Epithelial cell of prostate (primary cell): ENCODE data around the gene ZNF853.
"Not testable (repeated sequence)": the region's sequence is repeated elsewhere in the genome, so short reads cannot be mapped to it uniquely, and the experiment has no call there.

ENCODE experiments used
- DNase-seq: peaks from one replicate; pipeline ENCODE4 v3.0.0-alpha.2; 2011; ENCODE audit warnings: low read depth, low spot score
- H3K27ac ChIP-seq: fragments of 450-650 bp; 2 replicates; pipeline ENCODE4 v1.5.1; 2017; ENCODE audit warnings: mild to moderate bottlenecking

Gene ZNF853

DNA sequence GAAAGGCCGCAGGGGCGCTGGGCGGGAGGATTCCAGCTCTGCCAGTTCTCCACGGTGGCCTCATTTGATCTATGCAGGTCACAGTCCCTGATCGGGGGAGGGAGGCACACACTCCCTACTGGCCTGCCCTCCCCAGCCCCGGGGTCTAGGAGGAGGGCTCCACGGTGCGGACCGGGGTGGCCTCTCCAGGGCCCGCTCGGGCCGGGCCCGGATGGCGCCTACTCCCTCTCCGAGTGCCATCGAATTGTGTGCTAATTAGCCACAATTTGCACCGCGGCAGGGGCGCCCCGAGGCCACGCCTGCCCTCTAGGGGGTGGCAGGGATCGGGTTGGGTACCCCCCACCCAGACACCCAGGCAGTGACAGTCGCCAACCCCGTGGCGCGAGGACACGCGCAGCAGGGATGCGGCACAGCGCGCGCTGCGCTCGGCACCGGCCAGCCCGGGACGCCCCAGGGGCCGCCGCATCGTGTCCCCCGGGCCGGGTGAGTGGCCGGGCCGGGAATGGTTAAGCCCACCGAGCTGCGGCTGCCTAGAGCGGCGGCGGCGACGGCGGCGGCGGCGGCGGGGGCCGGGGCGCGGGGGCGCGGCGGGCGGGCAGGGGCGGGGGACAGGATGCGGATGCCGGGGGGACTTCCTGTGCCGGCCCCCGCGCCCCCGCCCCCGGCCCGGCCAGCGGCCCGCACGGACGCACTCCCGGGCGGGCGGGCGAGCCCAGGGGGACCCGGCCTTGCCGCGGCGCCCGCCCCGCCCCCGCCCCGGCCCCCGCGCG lies at the start of gene ZNF853:
TSS of gene ZNF853 (plus strand) at position 658 of the 770 bp plus-strand sequence. CDS start 565 bp downstream, outside the sequence.
- DNase-seq, result no peak
- H3K27ac ChIP-seq, result no peak within 1 kb of the TSS

DNA sequence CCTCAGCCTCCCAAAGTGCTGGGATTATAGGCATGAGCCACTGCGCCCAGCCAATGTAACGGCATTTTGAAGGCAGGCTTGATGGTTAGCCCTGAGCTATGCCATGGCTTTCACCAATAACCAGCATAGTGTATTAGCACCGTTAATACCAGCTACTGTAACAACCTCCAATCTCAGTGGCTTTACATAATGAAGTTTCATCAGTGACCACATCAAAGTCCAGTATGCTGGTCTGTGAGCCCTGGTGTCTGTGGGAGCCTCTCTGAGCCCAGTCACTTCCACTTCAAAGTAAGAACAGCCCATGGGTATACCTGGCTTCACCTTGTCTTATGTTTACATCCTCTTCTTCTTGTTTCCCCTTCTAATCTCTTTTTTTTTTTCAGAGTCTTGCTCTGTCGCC lies 49.8 kb upstream of the ZNF853 start:
- no peak overlapping the region for H3K27ac ChIP-seq
- DNase-seq, result no peak

DNA sequence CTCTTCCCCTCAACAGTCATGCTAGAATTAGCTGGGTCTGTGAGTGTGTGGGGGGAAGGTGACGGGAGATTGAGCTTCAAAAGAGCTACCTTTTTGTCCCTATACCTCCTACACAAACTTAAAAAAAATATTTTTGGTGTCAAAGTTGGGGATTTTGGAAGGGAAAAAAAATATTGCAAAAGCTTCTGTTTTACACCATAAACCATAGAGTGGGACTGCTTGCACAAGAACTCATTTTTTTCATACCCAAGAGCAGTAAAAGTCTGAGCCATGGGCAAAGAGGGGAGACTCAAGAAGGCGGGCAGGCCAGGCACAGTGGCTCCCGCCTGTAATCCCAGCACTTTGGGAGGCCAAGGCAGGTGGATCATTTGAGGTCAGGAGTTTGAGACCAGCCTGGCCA lies 47.5 kb upstream of the ZNF853 start:
- no peak for DNase-seq
- no peak overlapping the region for H3K27ac ChIP-seq

DNA sequence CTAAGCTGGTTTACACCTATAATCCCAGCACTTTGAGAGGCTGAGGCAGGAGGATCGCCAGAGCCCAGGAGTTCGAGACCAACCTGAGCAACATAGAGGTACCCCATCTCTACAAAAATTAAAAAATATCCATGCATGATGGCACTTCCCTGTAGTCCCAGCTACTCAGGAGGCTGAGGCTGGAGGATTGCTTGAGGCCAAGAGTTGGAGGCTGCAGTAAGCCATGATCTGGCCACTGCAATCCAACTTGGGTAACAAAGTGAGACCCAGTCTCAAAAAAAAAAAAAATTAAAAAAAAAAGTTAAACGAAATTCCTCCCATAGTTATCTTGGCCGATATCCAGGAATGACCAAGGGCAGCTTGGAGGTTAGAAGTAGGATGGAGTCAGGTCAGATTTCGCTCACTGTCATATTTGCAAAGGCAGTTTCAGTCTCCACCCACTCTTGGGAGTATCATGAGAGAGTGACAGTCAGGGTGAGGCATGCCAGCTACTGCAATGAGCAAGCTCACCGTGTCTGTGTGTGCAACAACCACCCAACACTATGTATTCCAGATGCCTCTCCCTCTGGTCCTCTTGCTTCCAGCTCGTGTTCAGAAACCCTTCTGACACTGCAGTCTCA lies 44.1 kb upstream of the ZNF853 start:
- no peak overlapping the region for H3K27ac ChIP-seq
- no peak for DNase-seq

- DNase-seq, result no peak
- no peak overlapping the region for H3K27ac ChIP-seq
Observed at GRCh38 chr7:6575281-6576023, 40.0 kb upstream of the ZNF853 start.

DNA sequence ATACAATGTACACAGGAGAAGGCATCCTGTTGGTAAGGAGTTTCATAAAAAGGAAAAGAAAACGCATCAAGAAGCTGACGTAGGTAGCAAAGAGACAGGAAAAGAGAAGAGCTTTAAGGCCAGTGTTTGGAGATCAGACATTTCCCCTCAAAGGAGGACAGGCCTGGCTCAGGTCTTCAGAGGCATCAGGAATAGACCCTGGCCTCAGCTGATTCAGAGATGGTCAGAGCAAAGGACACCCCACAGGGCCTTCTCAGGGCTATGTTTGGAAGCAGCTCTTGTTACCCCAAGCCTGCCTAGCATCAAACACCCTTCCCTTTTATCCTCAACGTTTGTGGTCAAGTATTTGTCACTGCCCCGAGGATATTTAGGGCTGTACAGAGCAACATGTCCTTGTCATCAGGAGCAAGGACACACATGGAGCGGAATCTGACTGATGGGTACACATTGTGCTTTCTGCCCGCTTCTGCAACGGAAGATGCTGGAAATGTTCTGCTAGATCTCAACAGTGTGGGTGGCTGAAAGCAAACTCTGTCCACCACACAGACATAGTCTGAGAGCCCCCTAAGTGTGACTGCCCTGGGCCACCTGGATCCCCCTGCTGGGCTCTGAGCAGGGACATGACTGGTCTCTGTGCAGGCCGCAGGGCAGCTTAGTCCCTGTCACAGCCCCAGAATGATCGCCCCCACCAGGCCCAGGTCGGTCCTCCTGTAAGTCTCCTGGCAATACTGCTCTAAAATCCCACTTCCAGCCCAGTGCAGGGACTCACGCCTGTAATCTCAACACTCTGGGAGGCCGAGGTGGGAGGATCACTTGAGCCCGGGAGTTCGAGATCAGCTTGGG lies 39.2 kb upstream of the ZNF853 start:
- no peak overlapping the region for H3K27ac ChIP-seq
- DNase-seq, result no peak

GRCh38 chr7:6576867-6577368 lies 38.5 kb upstream of the ZNF853 start:
- H3K27ac ChIP-seq, result peak overlapping the region; percentile 78
- not testable (repeated sequence) for DNase-seq

GRCh38 chr7:6577369-6578113 lies 37.9 kb upstream of the ZNF853 start, which contains the start of gene ZDHHC4:
Gene ZDHHC4 (plus strand): TSS chr7:6577454. CDS start chr7:6580562, 3,108 bp downstream.
- H3K27ac ChIP-seq, result peak within 1 kb of the TSS; percentile 78
- DNase-seq, result no peak

DNA sequence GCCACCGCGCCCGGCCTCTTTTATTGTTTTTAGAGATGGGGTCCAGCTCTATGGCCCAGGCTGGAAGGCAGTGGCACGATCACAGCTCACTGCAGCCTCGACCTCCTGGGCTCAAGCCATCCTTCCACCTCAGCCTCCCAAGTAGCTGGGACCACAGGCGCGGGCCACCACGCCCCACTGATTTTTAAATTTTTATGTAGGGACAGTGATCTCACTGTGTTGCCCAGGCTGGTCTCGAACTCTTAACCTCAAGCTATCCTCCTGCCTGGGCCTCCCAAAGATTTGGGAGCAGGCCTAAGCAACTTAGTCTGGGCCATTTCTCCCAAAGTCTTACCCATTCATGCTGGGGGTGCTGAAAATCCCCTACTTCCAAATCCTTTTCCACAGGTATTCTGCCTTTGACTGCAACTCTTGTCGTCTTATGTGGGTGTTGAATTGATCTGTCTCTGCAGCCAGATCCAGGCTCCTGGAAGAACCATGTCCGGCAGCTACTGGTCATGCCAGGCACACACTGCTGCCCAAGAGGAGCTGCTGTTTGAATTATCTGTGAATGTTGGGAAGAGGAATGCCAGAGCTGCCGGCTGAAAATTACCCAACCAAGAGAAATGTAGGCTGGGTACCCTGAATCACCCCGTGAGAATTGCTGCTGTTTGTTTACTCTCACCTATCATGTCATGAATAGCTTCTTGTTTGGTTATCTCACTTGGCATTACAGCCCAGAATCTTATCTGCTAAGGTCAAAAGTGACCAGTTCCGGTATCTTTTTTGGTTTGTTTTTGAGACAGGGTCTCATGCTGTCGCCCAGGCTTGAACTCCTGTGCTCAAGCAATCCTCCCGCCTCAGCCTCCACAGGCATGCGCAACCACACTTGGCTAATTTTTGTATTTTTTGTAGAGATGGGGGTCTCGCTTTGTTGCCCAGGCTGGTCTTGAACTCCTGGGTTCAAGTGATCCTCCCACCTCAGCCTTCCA lies 37.0 kb upstream of the ZNF853 start:
- H3K27ac ChIP-seq, result peak overlapping the region; percentile 78

GRCh38 chr7:6579446-6579845 lies 36.0 kb upstream of the ZNF853 start:
- DNase-seq, result no peak
- no peak overlapping the region for H3K27ac ChIP-seq

More for the DNA sequence above, 37.0 kb upstream of the ZNF853 start:
- no peak for DNase-seq

DNA sequence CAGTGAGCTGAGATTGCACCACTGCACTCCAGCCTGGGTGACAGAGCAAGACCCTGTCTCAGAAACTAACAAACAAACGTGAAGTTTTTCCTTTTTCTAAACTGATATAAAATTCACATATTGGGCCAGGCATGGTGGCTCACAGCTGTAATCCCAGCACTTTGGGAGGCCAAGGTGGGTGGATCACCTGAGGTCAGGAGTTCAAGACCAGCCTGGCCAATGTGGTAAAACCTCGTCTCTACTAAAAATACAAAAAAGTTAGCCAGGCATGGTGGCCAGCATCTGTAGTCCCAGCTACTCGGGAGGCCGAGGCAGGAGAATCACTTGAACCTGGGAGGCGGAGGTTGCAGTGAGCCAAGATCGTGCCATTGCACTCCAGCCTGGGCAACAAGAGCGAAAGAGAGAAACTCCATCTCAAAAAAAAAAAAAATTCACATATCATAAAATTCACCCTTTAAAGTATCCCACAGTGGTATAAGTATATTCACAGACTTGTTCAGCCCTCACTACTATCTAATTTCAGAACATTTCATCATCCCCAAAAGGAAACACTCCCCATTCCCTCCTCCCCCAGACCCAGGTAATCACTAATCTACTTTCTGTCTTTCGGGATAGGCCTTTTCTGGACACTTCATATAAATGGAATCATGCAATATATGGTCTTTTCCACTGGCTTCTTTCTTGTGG lies 29.5 kb upstream of the ZNF853 start:
- not testable (repeated sequence) for DNase-seq, H3K27ac ChIP-seq

- no peak for DNase-seq
- H3K27ac ChIP-seq, result no peak overlapping the region
Observed at GRCh38 chr7:6588566-6588965, 26.8 kb upstream of the ZNF853 start.

- peak overlapping the region; percentile 70 for H3K27ac ChIP-seq
- DNase-seq, result no peak
Observed at GRCh38 chr7:6589151-6589828, 26.1 kb upstream of the ZNF853 start.

GRCh38 chr7:6589829-6590644 lies 25.4 kb upstream of the ZNF853 start, which contains the start of gene INTS15:
Gene INTS15 (plus strand): TSS chr7:6590021. CDS start chr7:6590284, 263 bp downstream.
- peak within 1 kb of the TSS; percentile 70 for H3K27ac ChIP-seq
- DNase-seq, result no peak

DNA sequence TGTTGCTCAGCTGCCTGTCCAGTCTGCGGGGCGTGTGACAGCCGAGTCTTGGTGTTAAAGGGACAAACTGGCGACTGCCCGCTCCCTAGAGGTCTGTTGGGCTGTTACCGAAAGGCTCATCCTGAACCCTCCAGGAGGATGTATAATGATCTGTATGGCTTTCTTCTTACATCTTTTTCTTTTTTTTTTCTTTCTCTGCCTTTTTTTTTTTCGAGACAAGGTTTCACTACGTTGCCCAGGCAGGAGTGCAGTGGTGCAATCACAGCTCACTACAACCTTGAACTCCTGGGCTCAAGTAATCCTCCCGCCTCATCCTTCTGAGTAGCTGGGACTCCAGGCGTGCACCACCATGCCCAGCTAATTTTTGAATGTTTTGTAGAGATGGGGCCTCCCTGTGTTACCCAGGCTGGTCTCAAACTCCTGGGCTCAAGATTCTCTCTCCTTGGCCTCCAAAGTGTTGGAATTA lies 24.7 kb upstream of the ZNF853 start:
- DNase-seq, result no peak
- peak overlapping the region; percentile 70 for H3K27ac ChIP-seq

- DNase-seq, result no peak
- no peak overlapping the region for H3K27ac ChIP-seq
Observed at GRCh38 chr7:6600093-6600492, 15.3 kb upstream of the ZNF853 start.
